ENCODE results near the gene TMEM259. TPM values are rescaled to one million over a fixed set of nuclear protein-coding genes. Genes with fewer than 3 reads are reported as not detected.
A peak's percentile ranks its signal among the peaks of the same experiment; 100 is the strongest.

Gene TMEM259
- total and polyA plus RNA-seq, 2 of the 13 experiments (the other 11 are each of a cell fraction or from before 2014, with no cell fraction given): 64.7 to 164 TPM

DNA sequence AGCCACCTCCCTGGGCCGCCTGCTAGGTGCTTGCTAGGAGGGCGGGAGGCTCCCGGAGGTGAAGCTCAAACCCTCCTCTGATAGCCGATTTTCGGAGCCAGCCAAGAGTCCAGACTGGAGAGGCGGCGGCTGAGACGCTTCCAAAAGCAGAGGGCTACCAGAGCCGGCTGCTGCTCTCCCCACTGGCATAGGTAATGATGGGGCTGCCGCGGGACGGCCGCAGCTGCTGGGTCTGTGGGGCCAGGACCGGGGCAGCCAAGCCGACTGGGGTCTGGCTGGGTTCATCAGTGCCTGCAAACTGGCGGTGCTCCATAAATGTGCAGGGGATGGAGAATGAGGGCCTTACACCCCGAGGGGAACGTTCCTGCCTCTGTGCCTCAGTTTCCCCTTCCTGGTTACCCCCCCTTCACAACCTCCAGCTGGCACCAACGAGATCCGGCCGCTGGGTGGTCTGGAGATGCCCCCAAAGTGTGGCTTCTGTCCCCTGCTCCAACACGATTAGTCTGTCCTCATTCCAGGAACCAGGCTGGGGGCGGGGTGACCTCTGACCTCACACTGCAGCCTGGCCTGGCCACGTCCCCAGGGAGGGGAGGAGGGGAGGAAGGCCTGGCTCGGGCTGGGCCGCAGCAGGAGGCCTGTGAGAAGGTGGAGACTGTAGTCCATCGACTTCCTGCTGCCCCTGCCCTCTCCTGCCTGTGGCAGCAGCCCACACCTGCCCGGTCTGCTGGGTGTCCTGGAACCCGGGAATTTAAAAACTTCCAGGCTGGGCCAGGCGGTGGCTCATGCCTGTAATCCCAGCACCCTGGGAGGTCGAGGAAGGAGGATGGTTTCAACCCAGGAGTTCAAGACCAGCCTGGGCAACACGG lies 40.6 kb downstream of the TMEM259 start (continued):
- no peak for TF ChIP-seq RFXANK (CRISPR knock-in tag; IDR thresholded peaks at IDR 0.05)
- no peak for TF ChIP-seq SMARCC2 (IDR thresholded peaks at IDR 0.05)
- TF ChIP-seq REXO4 (CRISPR knock-in tag; IDR thresholded peaks at IDR 0.05; ENCODE audit: borderline replicate concordance): no peak
- TF ChIP-seq ZNF580 (CRISPR knock-in tag; IDR thresholded peaks at IDR 0.05; ENCODE audit: borderline replicate concordance, low read depth): peak; percentile 87; the same call in 1 of the 2 replicates
- peak; percentile 89 for TF ChIP-seq ZNF331 (CRISPR knock-in tag; IDR thresholded peaks at IDR 0.05)
- TF ChIP-seq ZNF577 (CRISPR knock-in tag; IDR thresholded peaks at IDR 0.05; ENCODE audit: borderline replicate concordance, low read depth): no peak
- TF ChIP-seq ZMYM3 (CRISPR knock-in tag; IDR thresholded peaks at IDR 0.05): peak; percentile 93
- peak; percentile 55 for TF ChIP-seq XRCC5 (optimal IDR thresholded peaks at IDR 0.05; ENCODE audit: low read length)
- no peak for TF ChIP-seq PHF5A (CRISPR knock-in tag; IDR thresholded peaks at IDR 0.05; ENCODE audit: low read depth, unreplicated experiment)
- no peak for TF ChIP-seq TRIM24 (CRISPR knock-in tag; IDR thresholded peaks at IDR 0.05)
- TF ChIP-seq, protein P1, sequence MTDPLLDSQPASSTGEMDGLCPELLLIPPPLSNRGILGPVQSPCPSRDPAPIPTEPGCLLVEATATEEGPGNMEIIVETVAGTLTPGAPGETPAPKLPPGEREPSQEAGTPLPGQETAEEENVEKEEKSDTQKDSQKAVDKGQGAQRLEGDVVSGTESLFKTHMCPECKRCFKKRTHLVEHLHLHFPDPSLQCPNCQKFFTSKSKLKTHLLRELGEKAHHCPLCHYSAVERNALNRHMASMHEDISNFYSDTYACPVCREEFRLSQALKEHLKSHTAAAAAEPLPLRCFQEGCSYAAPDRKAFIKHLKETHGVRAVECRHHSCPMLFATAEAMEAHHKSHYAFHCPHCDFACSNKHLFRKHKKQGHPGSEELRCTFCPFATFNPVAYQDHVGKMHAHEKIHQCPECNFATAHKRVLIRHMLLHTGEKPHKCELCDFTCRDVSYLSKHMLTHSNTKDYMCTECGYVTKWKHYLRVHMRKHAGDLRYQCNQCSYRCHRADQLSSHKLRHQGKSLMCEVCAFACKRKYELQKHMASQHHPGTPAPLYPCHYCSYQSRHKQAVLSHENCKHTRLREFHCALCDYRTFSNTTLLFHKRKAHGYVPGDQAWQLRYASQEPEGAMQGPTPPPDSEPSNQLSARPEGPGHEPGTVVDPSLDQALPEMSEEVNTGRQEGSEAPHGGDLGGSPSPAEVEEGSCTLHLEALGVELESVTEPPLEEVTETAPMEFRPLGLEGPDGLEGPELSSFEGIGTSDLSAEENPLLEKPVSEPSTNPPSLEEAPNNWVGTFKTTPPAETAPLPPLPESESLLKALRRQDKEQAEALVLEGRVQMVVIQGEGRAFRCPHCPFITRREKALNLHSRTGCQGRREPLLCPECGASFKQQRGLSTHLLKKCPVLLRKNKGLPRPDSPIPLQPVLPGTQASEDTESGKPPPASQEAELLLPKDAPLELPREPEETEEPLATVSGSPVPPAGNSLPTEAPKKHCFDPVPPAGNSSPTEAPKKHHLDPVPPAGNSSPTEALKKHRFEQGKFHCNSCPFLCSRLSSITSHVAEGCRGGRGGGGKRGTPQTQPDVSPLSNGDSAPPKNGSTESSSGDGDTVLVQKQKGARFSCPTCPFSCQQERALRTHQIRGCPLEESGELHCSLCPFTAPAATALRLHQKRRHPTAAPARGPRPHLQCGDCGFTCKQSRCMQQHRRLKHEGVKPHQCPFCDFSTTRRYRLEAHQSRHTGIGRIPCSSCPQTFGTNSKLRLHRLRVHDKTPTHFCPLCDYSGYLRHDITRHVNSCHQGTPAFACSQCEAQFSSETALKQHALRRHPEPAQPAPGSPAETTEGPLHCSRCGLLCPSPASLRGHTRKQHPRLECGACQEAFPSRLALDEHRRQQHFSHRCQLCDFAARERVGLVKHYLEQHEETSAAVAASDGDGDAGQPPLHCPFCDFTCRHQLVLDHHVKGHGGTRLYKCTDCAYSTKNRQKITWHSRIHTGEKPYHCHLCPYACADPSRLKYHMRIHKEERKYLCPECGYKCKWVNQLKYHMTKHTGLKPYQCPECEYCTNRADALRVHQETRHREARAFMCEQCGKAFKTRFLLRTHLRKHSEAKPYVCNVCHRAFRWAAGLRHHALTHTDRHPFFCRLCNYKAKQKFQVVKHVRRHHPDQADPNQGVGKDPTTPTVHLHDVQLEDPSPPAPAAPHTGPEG (CRISPR knock-in tag; IDR thresholded peaks at IDR 0.05): no peak; the same call in 1 of the 2 replicates
- no peak for TF ChIP-seq NBN (conservative IDR thresholded peaks at IDR 0.05)
- TF ChIP-seq GLI4 (CRISPR knock-in tag; IDR thresholded peaks at IDR 0.05; ENCODE audit: borderline replicate concordance): 0 out of 2 replicates have a peak, but pooled peaks have one; percentile 87
- TF ChIP-seq, protein P2, sequence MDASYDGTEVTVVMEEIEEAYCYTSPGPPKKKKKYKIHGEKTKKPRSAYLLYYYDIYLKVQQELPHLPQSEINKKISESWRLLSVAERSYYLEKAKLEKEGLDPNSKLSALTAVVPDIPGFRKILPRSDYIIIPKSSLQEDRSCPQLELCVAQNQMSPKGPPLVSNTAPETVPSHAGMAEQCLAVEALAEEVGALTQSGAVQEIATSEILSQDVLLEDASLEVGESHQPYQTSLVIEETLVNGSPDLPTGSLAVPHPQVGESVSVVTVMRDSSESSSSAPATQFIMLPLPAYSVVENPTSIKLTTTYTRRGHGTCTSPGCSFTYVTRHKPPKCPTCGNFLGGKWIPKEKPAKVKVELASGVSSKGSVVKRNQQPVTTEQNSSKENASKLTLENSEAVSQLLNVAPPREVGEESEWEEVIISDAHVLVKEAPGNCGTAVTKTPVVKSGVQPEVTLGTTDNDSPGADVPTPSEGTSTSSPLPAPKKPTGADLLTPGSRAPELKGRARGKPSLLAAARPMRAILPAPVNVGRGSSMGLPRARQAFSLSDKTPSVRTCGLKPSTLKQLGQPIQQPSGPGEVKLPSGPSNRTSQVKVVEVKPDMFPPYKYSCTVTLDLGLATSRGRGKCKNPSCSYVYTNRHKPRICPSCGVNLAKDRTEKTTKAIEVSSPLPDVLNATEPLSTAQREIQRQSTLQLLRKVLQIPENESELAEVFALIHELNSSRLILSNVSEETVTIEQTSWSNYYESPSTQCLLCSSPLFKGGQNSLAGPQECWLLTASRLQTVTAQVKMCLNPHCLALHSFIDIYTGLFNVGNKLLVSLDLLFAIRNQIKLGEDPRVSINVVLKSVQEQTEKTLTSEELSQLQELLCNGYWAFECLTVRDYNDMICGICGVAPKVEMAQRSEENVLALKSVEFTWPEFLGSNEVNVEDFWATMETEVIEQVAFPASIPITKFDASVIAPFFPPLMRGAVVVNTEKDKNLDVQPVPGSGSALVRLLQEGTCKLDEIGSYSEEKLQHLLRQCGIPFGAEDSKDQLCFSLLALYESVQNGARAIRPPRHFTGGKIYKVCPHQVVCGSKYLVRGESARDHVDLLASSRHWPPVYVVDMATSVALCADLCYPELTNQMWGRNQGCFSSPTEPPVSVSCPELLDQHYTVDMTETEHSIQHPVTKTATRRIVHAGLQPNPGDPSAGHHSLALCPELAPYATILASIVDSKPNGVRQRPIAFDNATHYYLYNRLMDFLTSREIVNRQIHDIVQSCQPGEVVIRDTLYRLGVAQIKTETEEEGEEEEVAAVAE (CRISPR knock-in tag; IDR thresholded peaks at IDR 0.05; ENCODE audit: borderline replicate concordance): 0 out of 2 replicates have a peak, but pooled peaks have one; percentile 41
- TF ChIP-seq ZNF496 (CRISPR knock-in tag; IDR thresholded peaks at IDR 0.05; ENCODE audit: insufficient replicate concordance): no peak

Measured in HepG2 (cell line).